HG03342 (cell line): Measurements from ENCODE around the gene DNAJC5.
"Not testable (repeated sequence)": the region's sequence is repeated elsewhere in the genome, so short reads cannot be mapped to it uniquely, and the experiment has no call there.

ENCODE experiments used
- ATAC-seq: cut with Tn5 transposase; IDR thresholded peaks from one replicate; pipeline ENCODE4 v1.9.1; 2021; ENCODE audit warnings: mild to moderate bottlenecking, moderate library complexity; ENCODE audit not compliant: unreplicated experiment

DNAJC5 gene

GRCh38 chr20:63894358-63895201 is at the start of gene DNAJC5:
Gene DNAJC5 (plus strand): TSS chr20:63895126. CDS start chr20:63928346, 33,220 bp downstream.
- ATAC-seq, result peak; percentile 81

GRCh38 chr20:63846128-63846771 is 48.7 kb upstream of the DNAJC5 start:
- no peak for ATAC-seq

- no peak for ATAC-seq
These were observed 48.1 kb upstream of the DNAJC5 start for GRCh38 chr20:63846888-63847236.

GRCh38 chr20:63847237-63848002 is 47.5 kb upstream of the DNAJC5 start:
- no peak for ATAC-seq

- no peak for ATAC-seq
These were observed 46.7 kb upstream of the DNAJC5 start for GRCh38 chr20:63848003-63848911.

GRCh38 chr20:63850689-63851547 is 44.0 kb upstream of the DNAJC5 start:
- peak; percentile 82 for ATAC-seq

- ATAC-seq, result not testable (repeated sequence)
These were observed 43.4 kb upstream of the DNAJC5 start for GRCh38 chr20:63851548-63851943.

- not testable (repeated sequence) for ATAC-seq
These were observed 41.2 kb upstream of the DNAJC5 start for GRCh38 chr20:63853733-63854068.

GRCh38 chr20:63854069-63854765 is 40.7 kb upstream of the DNAJC5 start:
- ATAC-seq, result no peak

- no peak for ATAC-seq
These were observed 40.1 kb upstream of the DNAJC5 start for GRCh38 chr20:63854766-63855362.

- ATAC-seq, result no peak
These were observed 39.4 kb upstream of the DNAJC5 start for GRCh38 chr20:63855363-63856097.

- ATAC-seq, result no peak
These were observed 38.8 kb upstream of the DNAJC5 start for GRCh38 chr20:63856098-63856511.

- no peak for ATAC-seq
These were observed 37.0 kb upstream of the DNAJC5 start for GRCh38 chr20:63857764-63858392.

GRCh38 chr20:63858393-63859165 is 36.3 kb upstream of the DNAJC5 start:
- ATAC-seq, result no peak

- no peak for ATAC-seq
These were observed 35.7 kb upstream of the DNAJC5 start for GRCh38 chr20:63859166-63859699.

GRCh38 chr20:63860325-63861051 is 34.4 kb upstream of the DNAJC5 start:
- ATAC-seq, result no peak
